B cell (primary cell): ENCODE data around the gene TSR2. TPM values are rescaled to one million over a fixed set of nuclear protein-coding genes. Genes with fewer than 3 reads are reported as not detected.

Experiments
- polyA plus RNA-seq: library from polyadenylated mRNA; depleted of rRNA; stranded (reverse); fragments of >200 nt; gene quantifications from 2 replicates; pipeline ENCODE4 v1.2.3, GENCODE V29; 2012
- total RNA-seq, 2 donors: library from RNA; stranded (reverse); fragments of 120-200 nt in 1 of 2; gene quantifications; 1 replicate in 1 of 2; 2 replicates in 1 of 2; pipeline versions ENCODE4 v1.2.3 to v1.2.4, GENCODE V29; 2013 to 2022

Gene TSR2
- total and polyA plus RNA-seq, 2 donors (not counting 1 experiment from before 2014, with no cell fraction given), result 13.7 to 38.3 TPM

Other genes starting within 250 kb of the TSR2 start
- 1.2 and 1.8 TPM in 2 replicates for gene WNK3, start 82.4 kb upstream of the TSR2 start, total RNA-seq
- 0.07 and 0.12 TPM in 2 replicates for gene WNK3, start 82.4 kb upstream of the TSR2 start, polyA plus RNA-seq
- gene FGD1, start 55.8 kb downstream of the TSR2 start, total RNA-seq, result 0.12 and 0.20 TPM in 2 replicates
- 0.03 TPM in 1 of 2 replicates, not detected in the other for gene FGD1, start 55.8 kb downstream of the TSR2 start, polyA plus RNA-seq
- gene GNL3L, start 89.8 kb downstream of the TSR2 start, total RNA-seq, result 47.2 and 52.4 TPM in 2 replicates
- gene GNL3L, start 89.8 kb downstream of the TSR2 start, polyA plus RNA-seq, result 14.5 and 15.5 TPM in 2 replicates